GM18502 (cell line): ENCODE results near the gene PDILT.

Source experiments
- ATAC-seq: cut with Tn5 transposase; IDR thresholded peaks from one replicate; pipeline ENCODE4 v1.9.1; 2021; ENCODE audit warnings: mild to moderate bottlenecking; ENCODE audit not compliant: unreplicated experiment, poor library complexity

The PDILT gene

DNA sequence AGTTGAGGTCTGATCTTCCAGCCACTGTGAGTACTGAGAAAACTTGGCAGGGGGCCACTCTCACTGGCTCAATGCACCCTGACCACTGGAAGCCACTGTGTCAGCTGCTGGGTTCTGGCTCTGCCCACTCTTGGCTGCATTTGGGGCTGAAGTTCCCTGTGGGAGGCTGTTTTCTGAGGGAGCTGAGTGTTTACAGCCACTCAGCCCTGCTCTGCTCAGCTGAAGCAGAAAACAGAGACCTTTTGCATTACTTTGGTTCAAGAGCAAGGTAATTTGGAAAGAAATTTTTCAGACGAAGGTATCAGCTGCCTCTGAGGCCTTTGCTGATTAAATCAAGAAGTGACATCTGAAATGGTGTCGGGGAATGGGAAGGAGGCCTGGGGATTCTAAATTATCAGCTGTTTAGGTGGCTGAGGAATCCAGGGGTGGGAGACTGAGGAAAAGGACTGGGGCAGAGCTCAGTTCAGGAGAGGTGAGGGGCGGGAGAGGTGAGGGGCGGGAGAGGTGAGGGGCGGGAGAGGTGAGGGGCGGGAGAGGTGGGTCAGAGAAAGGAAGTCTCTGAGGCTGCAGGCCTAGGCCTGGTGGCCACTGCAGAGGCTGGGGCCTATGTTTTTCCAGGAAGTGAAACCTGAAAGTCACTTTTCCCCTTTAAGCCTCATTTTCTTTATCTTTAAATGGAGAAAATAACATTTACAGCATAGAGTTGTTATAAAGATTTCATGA lies 5.0 kb upstream of the PDILT start, which contains the start of gene ACSM5:
TSS of gene ACSM5 (plus strand) at position 137 of the 723 bp plus-strand sequence. CDS start 1,951 bp downstream, outside the sequence.
- peak; percentile 38 for ATAC-seq

- ATAC-seq, result no peak
Measured at GRCh38 chr16:20402651-20403050, 1.9 kb downstream of the PDILT start.

GRCh38 chr16:20401475-20402016 lies 3.0 kb downstream of the PDILT start:
- ATAC-seq, result no peak

GRCh38 chr16:20401066-20401465 lies 3.5 kb downstream of the PDILT start:
- ATAC-seq, result no peak

DNA sequence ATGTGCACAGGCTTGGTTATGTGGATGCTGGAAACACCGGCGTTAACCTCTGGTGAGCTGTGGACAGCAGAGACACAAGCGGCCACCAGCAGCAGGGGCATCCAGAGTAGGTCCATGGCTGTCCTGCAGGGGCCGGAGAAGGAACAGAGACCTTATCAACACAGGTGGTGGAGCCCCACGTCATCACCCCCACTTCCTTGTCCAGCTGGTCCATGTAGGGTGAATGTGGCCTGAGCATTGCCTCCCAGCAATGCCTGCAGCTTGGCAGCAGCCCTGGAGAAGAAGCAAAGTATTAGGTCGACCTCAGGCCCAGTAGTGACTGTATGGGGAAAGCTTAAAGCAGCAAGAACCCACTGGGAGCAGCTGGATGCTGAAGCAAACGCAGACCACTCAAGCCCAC lies 5.4 kb downstream of the PDILT start:
- no peak for ATAC-seq

DNA sequence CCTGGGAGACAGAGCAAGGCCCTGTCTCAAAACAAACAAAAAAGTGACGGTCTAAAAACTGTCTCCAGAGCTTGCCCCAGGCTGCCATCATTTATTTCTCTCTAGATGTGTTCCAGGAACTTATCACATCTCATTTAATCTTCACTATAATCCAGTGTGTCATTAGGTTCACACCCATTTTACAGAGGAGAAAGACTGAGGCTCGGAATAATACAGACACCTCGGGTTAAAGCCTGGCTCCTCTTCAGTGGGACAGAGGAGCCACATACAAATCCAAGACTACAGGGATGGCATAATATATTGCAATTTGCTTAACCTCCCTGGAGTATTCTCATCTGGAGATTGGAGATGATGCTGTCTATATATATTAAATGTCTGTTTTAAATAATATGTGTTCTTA lies 5.9 kb downstream of the PDILT start:
- no peak for ATAC-seq

DNA sequence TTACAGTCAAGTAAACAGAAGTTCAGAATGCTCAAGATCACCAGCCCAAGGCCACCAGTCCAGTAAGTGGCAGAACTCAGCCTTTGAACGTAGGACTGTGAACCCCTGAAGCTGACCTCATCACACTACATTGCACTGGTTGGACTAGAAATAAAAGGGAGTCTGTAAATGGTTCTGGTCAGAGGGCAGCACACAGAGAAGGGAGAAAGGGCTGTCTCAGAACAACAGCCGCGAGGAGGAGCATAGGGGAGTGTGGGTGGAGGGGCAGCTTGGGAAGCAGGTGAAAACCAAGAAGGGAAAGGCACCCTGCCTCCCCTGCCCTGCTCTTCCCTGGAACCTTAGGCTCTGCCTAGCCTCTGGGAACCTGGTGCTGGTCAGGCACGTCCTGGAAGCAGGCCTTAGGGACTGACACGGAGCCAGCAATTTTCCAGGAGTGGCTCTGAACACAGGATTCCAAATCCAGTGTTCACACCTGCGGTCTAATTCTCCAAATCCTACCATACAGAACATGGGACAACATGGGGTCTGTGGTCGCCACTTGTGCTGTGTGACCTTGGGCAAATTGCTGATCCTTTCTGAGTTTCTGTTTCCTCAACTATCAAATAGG lies 7.0 kb downstream of the PDILT start:
- no peak for ATAC-seq

DNA sequence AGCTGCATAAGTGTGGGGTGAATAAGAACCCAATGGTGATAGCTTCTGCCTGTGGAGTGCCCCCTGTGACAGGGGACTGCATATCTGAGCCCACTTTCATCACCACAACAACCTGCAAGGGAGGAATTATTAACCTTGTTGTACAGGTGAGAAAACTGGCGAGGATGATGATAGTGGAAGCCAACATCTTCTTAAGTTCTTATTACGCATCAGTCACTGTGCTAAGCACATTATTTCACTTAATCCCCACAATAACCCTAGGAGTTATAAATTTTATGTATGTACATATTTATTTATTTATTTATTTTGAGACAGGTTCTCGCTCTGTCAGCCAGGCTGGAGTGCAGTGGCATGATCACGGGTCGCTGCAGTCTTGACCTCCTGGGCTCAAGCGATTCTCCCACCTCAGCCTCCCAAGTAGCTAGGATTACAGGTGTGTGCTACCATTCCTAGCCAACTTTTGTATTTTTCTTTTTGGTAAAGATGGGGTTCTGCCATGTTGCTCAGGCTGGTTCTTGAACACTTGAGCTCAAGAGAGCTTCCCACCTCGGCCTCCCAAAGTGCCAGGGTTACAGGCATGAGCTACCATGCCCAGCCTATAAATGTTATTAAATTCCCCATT lies 7.6 kb downstream of the PDILT start:
- ATAC-seq, result no peak

DNA sequence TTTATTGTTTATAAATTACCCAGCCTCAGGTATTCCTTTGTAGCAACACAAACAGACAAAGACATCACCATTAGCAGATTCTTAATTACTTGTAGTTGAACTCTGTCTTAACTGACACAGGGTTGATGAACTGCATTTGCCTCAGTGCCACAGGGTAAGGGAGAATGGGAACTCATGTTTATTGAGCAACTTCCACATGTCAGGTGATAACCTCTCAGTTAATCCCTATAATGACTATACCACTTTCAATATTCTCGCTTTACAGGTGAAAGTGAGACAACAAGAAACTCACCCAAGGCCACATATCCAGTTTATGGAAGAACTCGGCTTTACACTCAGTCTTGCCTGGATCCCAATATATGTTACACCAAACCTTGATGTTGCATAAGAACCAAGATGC lies 8.6 kb downstream of the PDILT start:
- no peak for ATAC-seq

DNA sequence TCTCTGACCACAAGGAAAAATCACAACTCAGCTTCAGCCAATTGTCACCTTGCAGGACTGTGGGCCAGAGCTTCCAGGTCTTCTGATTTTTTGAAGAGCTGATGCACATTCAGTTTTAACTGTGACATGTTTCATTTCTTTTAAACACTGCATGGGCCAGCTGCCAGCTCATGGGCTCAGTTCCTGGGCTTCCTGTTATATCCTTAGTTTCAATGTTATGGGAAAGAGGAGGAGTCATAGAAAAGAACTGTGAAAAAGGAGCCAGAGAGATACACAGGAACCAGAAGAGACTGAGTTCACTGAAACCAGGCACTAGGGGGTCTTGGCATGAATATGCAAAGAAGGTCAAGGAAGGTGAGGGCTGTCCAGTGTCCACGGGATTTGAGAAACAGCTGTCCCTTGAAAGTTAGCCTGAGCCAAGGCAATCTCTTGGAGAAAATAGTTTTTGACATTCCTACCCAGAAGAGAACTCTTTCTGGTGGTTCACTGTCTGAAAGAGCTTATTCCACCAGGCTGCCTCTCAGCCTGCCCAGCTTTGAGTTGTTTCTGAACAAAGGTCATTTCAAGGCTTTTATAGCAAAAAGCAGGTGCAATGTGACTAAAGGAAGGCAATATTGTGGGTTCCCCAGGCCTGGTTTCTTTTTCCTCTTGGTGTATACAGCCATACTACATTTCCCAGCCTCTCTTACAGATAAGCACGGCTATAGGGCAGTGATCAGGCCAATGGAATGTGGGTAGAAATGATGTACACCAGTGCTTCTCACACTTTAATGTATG lies 10.5 kb downstream of the PDILT start:
- ATAC-seq, result no peak

- ATAC-seq, result no peak
Measured at GRCh38 chr16:20391045-20391444, 13.5 kb downstream of the PDILT start.

DNA sequence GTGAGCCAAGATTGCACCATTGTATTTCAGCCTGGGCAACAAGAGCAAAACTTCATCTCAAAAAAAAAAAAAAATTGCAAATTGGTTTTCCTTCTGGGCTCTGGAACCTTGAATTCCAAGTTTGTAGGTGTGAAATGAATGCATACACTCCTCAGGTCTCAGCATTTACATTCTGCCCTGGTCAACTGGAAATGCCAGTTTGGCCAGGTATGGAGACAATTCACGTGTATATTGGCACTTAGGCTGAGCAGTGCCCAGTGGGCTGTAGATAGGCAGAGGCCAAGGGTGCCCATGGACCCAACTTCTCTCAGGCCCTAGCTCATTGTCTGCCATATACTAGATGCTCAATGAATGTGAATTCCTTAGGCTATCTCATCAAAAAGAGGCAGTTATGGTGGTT lies 15.7 kb downstream of the PDILT start:
- no peak for ATAC-seq

DNA sequence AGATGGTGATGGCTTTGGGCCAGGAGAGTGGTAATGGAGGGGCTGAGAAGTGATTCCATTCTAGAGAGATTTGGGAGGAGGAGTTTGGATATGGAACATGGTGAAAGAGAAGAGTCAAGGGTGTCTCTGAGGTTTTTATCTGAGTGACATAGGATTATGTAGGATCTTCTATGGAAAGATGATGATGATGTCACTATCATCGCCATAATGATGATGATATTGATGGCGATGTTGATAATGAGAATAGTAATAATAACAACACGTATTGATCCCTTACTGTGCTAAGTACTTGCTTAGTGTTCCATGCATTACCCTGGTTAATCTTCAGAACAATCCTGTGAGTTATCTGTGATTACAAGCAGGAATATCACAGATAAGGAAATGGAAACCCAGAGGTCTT lies 16.6 kb downstream of the PDILT start:
- no peak for ATAC-seq

DNA sequence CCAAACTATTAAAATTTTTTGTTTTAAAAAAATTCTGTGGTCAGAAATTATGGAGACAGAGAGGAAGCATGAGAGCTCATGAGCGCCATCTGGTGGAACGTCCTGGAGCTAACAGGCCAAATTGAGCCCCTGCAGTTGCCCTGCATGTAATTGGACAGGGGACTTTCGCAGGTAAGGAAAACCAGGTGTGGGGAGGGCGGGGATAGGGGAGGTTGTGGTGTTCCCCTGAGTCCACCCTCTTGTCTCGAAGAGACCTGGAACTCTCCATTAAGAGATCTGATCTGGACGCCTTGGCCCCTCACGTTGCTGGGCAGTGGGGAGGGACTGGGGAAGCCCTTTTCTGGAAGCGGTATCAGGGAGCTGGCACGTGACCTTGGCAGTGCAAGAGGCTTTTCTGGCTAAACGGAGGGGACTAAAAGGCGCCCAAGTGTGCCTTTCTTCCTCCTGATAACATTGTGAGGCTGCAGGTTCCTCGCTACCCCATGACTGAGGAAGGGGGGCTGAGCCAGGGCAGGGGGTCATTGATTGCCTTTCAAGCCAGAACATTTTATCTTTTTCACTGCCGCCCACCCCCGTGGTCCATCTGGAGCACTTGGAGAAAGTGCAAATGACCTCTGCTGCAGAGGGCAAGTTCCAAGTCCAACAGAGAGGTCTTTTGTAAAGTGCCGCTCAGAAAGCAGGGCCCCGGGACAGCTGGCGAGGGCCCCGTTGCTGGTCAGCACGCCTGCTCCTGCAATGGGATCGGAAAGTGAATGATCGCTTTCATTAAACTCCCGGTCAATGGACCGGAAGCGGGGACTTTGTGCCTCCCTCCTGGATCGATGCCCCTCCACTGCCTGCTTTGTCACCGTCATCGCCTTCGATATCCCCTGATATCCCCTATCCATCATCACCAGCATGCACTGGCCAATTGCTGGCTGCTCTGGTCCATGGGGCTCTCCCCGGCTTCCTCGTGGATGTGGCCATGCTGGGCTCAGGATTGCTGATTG lies 18.4 kb downstream of the PDILT start:
- no peak for ATAC-seq

DNA sequence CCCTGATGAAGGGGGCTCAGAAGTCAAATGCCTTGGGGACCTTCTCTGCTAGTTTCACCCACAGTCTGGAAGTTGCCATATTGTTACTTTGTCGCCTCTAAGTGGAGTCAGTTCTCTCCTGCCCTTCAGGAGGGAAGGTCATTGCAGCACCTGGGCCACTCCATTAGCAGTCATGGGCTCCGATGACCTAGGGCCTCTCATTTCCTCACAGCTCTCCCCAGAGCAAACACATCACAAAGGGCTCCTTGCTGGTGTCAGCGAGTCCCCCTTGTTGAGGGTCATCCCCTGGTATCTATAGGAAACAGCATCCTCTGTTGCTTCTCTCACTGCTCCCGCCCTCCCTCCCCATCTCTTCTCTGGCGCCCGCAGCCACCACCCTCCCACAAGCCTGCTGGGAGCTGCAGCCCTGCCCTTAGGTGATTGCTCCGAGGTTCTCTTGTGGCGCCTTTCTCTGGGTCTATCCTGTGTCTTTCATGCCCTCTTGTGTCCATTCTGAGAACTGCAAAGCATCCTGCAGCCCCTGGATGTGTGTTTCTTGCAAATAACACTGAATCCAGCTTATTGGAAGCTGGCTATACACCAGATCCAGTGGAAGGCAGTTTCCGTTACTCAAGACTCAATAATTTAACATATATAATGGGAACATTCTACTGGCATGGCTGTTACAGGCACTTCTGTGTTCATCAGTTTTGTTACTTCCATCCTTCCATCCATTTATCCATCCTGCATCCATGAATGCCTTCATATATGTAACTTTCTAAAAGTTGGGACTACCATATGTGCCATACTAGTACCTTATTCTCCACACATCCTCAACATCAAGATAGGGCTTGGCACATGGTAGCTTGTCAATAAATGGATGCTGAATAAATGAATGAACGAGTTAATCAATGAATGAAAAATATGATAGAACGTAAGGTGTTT lies 21.2 kb downstream of the PDILT start:
- peak; percentile 58 for ATAC-seq

- ATAC-seq, result no peak
Measured at GRCh38 chr16:20382202-20382948, 22.2 kb downstream of the PDILT start.

DNA sequence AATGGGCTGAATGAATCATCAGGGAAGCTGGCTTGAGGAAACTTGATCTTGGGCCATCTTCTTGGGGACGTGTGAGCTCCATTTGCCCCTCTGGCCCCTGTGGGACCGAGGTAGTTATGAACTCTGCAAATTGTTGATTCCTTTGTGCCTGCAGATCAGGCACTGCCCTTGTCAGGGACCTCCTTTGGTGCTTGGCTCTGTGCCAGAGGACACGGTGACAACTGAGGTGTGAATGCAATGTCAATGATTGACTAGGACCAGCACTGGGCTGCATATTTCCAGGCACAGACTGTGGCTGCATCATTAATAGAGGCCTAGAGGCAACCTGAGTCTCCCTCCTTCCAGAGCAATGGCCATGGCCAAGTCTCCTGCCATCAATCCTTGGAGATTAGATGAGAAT lies 23.8 kb downstream of the PDILT start:
- no peak for ATAC-seq

GRCh38 chr16:20377181-20377580 lies 27.4 kb downstream of the PDILT start:
- no peak for ATAC-seq
